Measurements from ENCODE around the gene PRR23A. TPM values are rescaled to one million over a fixed set of nuclear protein-coding genes. Genes with fewer than 3 reads are reported as not detected.

The PRR23A gene
- total and polyA plus RNA-seq, 2 of the 4 experiments (the other 2 are of a cell fraction): not detected

GRCh38 chr3:139024968-139025367 lies 18.9 kb upstream of the PRR23A start:
- Histone ChIP-seq H3K18ac (ENCODE audit: low read depth, low read length) (no peak overlapping the region), H3K4me3 (ENCODE audit: insufficient read depth, low read depth, low read length) (no peak overlapping the region), H4K5ac (ENCODE audit: low read depth, low read length) (no peak overlapping the region), H3K9ac (ENCODE audit: low read depth, low read length) (no peak overlapping the region), H2BK120ac (ENCODE audit: low read depth, low read length) (no peak overlapping the region), H3K79me1 (ENCODE audit: low read depth in 1 of 2, low read length in 2 of 2) (no peaks in the 10 kb centered on the region), H4K91ac (ENCODE audit: insufficient read depth, low read depth, low read length) (no peak overlapping the region), H3K56ac (ENCODE audit: extremely low read depth, insufficient read depth, low read length) (no peak overlapping the region), H4K20me1 (ENCODE audit: insufficient read depth, low read length) (no peaks in the 10 kb centered on the region), H2AK9ac (replicated peaks; ENCODE audit: low read depth, low read length, poor library complexity) (no peak overlapping the region), H3K14ac (replicated peaks; ENCODE audit: low read depth, low read length) (no peak overlapping the region), H3K9me1 (ENCODE audit: insufficient read depth, low read length) (no peaks in the 10 kb centered on the region), H3K4me1 (ENCODE audit: control insufficient read depth, insufficient read depth, low read length) (no peaks in the 10 kb centered on the region), H3K4ac (ENCODE audit: low read depth, low read length) (no peak overlapping the region), H2BK5ac (ENCODE audit: low read depth, low read length, poor library complexity, severe bottlenecking) (no peak overlapping the region), H3K4me2 (ENCODE audit: low read depth, low read length) (no peak overlapping the region), H3K27me3 (ENCODE audit: control insufficient read depth, insufficient read depth, low read length) (no peaks in the 10 kb centered on the region), H4K8ac (ENCODE audit: low read depth in 2 of 2, low read length in 2 of 2) (no peak overlapping the region), H2AFZ (replicated peaks; ENCODE audit: low read length, poor library complexity) (no peak overlapping the region), H3K27ac (ENCODE audit: insufficient read depth, low read length) (no peak overlapping the region), H3K9me3 (ENCODE audit: control insufficient read depth, insufficient read depth, low read length) (peaks cover 2% of the 10 kb centered on the region; the same call in 1 of the 2 replicates), H2BK15ac (ENCODE audit: low read depth, low read length) (no peak overlapping the region), H2AK5ac (ENCODE audit: low read depth, low read length) (no peak overlapping the region), H3K36me3 (ENCODE audit: control insufficient read depth, insufficient read depth, low read length) (no peaks in the 10 kb centered on the region), H2BK20ac (ENCODE audit: low read depth, low read length) (no peak overlapping the region), H3K23ac (ENCODE audit: low read depth, low read length) (no peak overlapping the region)
- ATAC-seq (ENCODE audit: low read depth) (no peak), DNase-seq (no peak)
- POLR2A ChIA-PET (ENCODE audit: unreplicated experiment): no interaction called here
- no TSS peak for BruUV-seq (replicated peaks)
- CTCF ChIA-PET: no interaction called here
- TF ChIP-seq POLR2A (IDR thresholded peaks at IDR 0.05; ENCODE audit: low read depth, low read length): no peak
- no peak for TF ChIP-seq USF2 (IDR thresholded peaks at IDR 0.05; ENCODE audit: low read depth, low read length)
- no peak for TF ChIP-seq ELK1 (IDR thresholded peaks at IDR 0.05; ENCODE audit: borderline replicate concordance, low read depth, low read length)
- TF ChIP-seq RFX5 (IDR thresholded peaks at IDR 0.05; ENCODE audit: low read depth, low read length): no peak
- no peak for TF ChIP-seq CEBPB (IDR thresholded peaks at IDR 0.05; ENCODE audit: low read depth, low read length)
- no peak for TF ChIP-seq MAFK (IDR thresholded peaks at IDR 0.05; ENCODE audit: low read depth, low read length)
- no peak for TF ChIP-seq SMC3 (IDR thresholded peaks at IDR 0.05; ENCODE audit: low read depth, low read length)
- dilution Hi-C loops (cut with HindIII; ENCODE audit: low sequenced_read_pairs, unreplicated experiment): no loop called here
- no CpG with 5 or more reads among the region's 2 CpGs for WGBS, 2 experiments (ENCODE audit: extremely low coverage in 2 of 2, insufficient read length in 1 of 2)
- in situ Hi-C loops (cut with MboI; ENCODE audit: low sequenced_read_pairs): no loop called here
- intact Hi-C loops (cut with micrococcal nuclease): no loop called here
